MM.1S (cell line): ENCODE data around the gene SNX25.

Experiments
- DNase-seq: peaks from one replicate; pipeline ENCODE4 v3.0.0-alpha.2; 2015
- H2AFZ ChIP-seq: fragments of 300-600 bp; sonication (generic); 2 replicates; pipeline ENCODE4 v1.6.0; 2016; ENCODE audit warnings: antibody characterized with exemption, low read length
- H3F3A ChIP-seq: fragments of 300-600 bp; sonication (generic); 2 replicates; pipeline ENCODE4 v1.6.1; 2016; ENCODE audit warnings: mild to moderate bottlenecking, antibody characterized with exemption, low read length, moderate library complexity, mixed read lengths; ENCODE audit not compliant: insufficient read depth
- H3K27ac ChIP-seq: fragments of 300-600 bp; sonication (generic); 2 replicates; pipeline ENCODE4 v1.5.1; 2016; ENCODE audit warnings: mild to moderate bottlenecking, low read length
- H3K27me3 ChIP-seq: fragments of 300-600 bp; sonication (generic); replicated peaks from 2 replicates; pipeline ENCODE4 v1.6.0; 2016; ENCODE audit warnings: low read length; ENCODE audit not compliant: insufficient read depth
- H3K36me3 ChIP-seq: fragments of 300-600 bp; sonication (generic); replicated peaks from 2 replicates; pipeline ENCODE4 v1.6.1; 2016; ENCODE audit warnings: mild to moderate bottlenecking, low read length, mixed read lengths; ENCODE audit not compliant: insufficient read depth
- H3K4me1 ChIP-seq: fragments of 300-600 bp; sonication (generic); 2 replicates; pipeline ENCODE4 v1.6.1; 2016; ENCODE audit warnings: low read length, mixed read lengths
- H3K4me2 ChIP-seq: fragments of 300-600 bp; sonication (generic); 2 replicates; pipeline ENCODE4 v1.6.0; 2016; ENCODE audit warnings: low read depth, low read length
- H3K4me3 ChIP-seq: fragments of 300-600 bp; sonication (generic); 2 replicates; pipeline ENCODE4 v1.5.1; 2016; ENCODE audit warnings: low read length, mixed read lengths
- H3K79me2 ChIP-seq: fragments of 300-600 bp; sonication (generic); 2 replicates; pipeline ENCODE4 v1.6.1; 2016; ENCODE audit warnings: mixed run types, low read length, mixed read lengths
- H3K9ac ChIP-seq: fragments of 300-600 bp; sonication (generic); 2 replicates; pipeline ENCODE4 v1.6.1; 2016; ENCODE audit warnings: low read length, mixed read lengths
- H3K9me2 ChIP-seq: fragments of 300-600 bp; sonication (generic); replicated peaks from 2 replicates; pipeline ENCODE4 v1.6.1; 2016; ENCODE audit warnings: mild to moderate bottlenecking, low read length, mixed read lengths; ENCODE audit not compliant: insufficient read depth
- H3K9me3 ChIP-seq: fragments of 300-600 bp; sonication (generic); replicated peaks from 2 replicates; pipeline ENCODE4 v1.6.1; 2016; ENCODE audit warnings: mild to moderate bottlenecking, low read length, mixed read lengths; ENCODE audit not compliant: insufficient read depth
- H4K20me1 ChIP-seq: fragments of 300-600 bp; sonication (generic); 2 replicates; pipeline ENCODE4 v1.6.1; 2016; ENCODE audit warnings: mild to moderate bottlenecking, low read length, moderate library complexity, mixed read lengths; ENCODE audit not compliant: insufficient read depth
- CTCF ChIP-seq: fragments of 300-600 bp; sonication (generic); IDR thresholded peaks from 2 replicates; pipeline ENCODE4 v1.5.1; 2016; ENCODE audit warnings: antibody characterized with exemption, low read length, mixed read lengths
- EZH2 ChIP-seq: fragments of 300-600 bp; sonication (generic); optimal IDR thresholded peaks from 2 replicates; pipeline ENCODE3; 2017; ENCODE audit warnings: low read depth, mild to moderate bottlenecking, antibody characterized with exemption, low read length, mixed read lengths
- EZH2phosphoT487 ChIP-seq: fragments of 300-600 bp; sonication (generic); IDR thresholded peaks from 2 replicates; pipeline ENCODE4 v1.6.1; 2018; ENCODE audit warnings: antibody characterized with exemption, low read length

The SNX25 gene

DNA sequence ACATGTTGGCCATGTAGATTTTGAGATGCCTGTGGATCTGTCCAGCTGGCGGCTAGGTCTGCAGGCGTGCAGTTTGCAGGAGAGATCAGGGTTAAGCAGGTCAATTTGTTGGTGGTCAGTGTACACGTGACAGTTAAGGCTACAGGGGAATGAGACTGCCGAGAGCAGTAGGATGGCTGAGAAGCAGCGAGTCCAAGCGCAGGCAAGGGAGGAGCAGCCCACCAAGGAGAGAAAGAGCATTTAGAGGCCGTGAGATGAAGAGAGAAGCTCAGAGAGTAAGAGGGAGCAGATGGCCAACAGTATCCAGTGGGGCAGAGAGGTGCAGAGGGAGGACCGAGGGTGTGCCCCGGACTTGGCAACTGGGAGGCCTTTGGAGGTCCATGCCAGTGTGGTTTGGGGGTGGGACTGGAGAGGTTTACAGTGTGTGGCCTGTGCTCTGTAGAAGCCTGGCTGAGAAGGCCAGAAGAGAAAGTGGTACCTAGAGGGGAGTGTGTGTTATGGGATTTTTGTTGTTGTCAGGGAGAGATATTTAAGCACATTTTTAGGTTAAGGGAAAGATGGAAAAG, 18.4 kb downstream of the SNX25 start:
- no peak overlapping the region for H3K4me3 ChIP-seq
- H3K36me3 ChIP-seq = no peaks in the 10 kb centered on the region
- H2AFZ ChIP-seq = no peak overlapping the region
- no peak for TF ChIP-seq EZH2
- TF ChIP-seq CTCF = no peak
- no peak for TF ChIP-seq EZH2phosphoT487
- no peak overlapping the region for H3K9ac ChIP-seq
- H4K20me1 ChIP-seq = no peaks in the 10 kb centered on the region
- H3K9me3 ChIP-seq = no peaks in the 10 kb centered on the region
- DNase-seq = no peak
- H3K4me2 ChIP-seq = no peak overlapping the region
- H3K27me3 ChIP-seq = no peaks in the 10 kb centered on the region
- no peak overlapping the region for H3K27ac ChIP-seq
- peaks cover 93% of the 10 kb centered on the region for H3K79me2 ChIP-seq
- H3K9me2 ChIP-seq = no peaks in the 10 kb centered on the region
- H3K4me1 ChIP-seq = no peaks in the 10 kb centered on the region
- H3F3A ChIP-seq = no peaks in the 10 kb centered on the region

DNA sequence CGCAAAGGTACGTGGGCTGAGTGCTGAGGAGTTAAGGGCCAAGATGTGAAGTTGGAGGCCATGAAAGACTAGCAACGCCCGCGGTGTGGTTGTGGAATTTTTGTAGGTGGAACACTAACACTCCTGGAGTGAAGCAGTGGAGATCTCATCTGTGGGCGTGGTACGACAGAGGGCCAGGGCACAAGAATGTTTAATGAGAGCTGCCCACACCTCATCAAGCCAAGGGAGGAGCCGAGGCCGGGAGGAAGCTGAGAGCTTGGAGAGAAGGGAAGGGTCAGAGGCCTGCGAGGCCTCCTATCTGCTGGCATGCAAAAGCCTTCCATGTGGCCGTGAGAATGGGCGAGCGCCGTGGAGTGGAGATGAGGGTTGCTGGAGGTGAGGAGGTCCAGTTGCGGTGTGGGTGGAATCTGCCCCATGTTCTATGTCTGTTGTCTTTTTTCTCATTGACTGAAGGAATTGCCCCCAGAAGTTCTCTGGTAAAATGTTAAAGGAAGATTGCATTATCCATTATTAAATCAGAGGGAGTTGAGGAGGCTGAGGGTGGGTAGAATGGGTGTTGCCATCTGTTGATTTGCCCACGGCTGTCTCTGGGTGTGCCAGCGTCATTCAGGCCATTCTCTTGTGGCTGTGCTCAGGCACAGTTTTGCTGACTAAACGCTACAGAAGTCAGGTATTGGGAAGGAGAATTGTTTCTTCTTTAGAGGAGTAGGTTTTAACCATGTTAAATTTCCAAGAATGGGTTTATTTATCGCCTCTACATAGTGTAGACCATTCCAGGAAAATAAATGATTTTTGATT, 19.8 kb downstream of the SNX25 start:
- TF ChIP-seq CTCF (no peak), EZH2phosphoT487 (no peak), EZH2 (no peak)
- Histone ChIP-seq H3K4me3 (no peak overlapping the region), H3F3A (no peaks in the 10 kb centered on the region), H3K36me3 (no peaks in the 10 kb centered on the region), H2AFZ (no peak overlapping the region), H3K9me2 (no peaks in the 10 kb centered on the region), H4K20me1 (no peaks in the 10 kb centered on the region), H3K4me1 (no peaks in the 10 kb centered on the region), H3K9me3 (no peaks in the 10 kb centered on the region), H3K4me2 (no peak overlapping the region), H3K79me2 (peaks cover 94% of the 10 kb centered on the region), H3K27ac (no peak overlapping the region), H3K27me3 (no peaks in the 10 kb centered on the region), H3K9ac (no peak overlapping the region)
- no peak for DNase-seq

- TF ChIP-seq CTCF (no peak), EZH2 (no peak), EZH2phosphoT487 (no peak)
- Histone ChIP-seq H4K20me1 (no peaks in the 10 kb centered on the region), H3K36me3 (no peaks in the 10 kb centered on the region), H2AFZ (no peak overlapping the region), H3K9me3 (no peaks in the 10 kb centered on the region), H3K27me3 (no peaks in the 10 kb centered on the region), H3K79me2 (peaks cover 93% of the 10 kb centered on the region), H3F3A (no peaks in the 10 kb centered on the region), H3K27ac (no peak overlapping the region), H3K4me1 (no peaks in the 10 kb centered on the region), H3K4me2 (no peak overlapping the region), H3K9ac (no peak overlapping the region), H3K9me2 (no peaks in the 10 kb centered on the region), H3K4me3 (no peak overlapping the region)
- DNase-seq = no peak
These were observed 23.0 kb downstream of the SNX25 start for GRCh38 chr4:185232370-185232769.
